Activated CD8-positive, alpha-beta memory T cell treated with anti-CD3 and anti-CD28 coated beads, Interleukin-2, amount 10 ng/mL, durations not matched to agents 7 days and 5 days (primary cell): ENCODE data around the gene LRBA. TPM values are rescaled to one million over a fixed set of nuclear protein-coding genes. Genes with fewer than 3 reads are reported as not detected.

Experiments used
- ATAC-seq: fragments of 150-1000 bp; cut with Tn5 transposase; one replicate; pipeline ENCODE4 v1.10.0; 2021; ENCODE audit warnings: moderate library complexity
- CTCF ChIA-PET: fragments of 350-600 bp; sonication (Branson Sonifier 250); formaldehyde crosslinking; loops from one replicate; lab custom pipeline; 2021; ENCODE audit warnings: antibody characterized with exemption; lab: Charles Lee
- DNase-seq: peaks from one replicate; pipeline ENCODE4 v3.0.0-alpha.2; 2020
- H3K27ac Mint-ChIP-seq: one replicate; pipeline ENCODE4 v1.8.0; 2021; ENCODE audit warnings: mild to moderate bottlenecking, mixed read lengths
- H3K27me3 Mint-ChIP-seq: one replicate; pipeline ENCODE4 v1.8.0; 2021; ENCODE audit warnings: mixed read lengths
- H3K36me3 Mint-ChIP-seq: one replicate; pipeline ENCODE4 v1.8.0; 2021; ENCODE audit warnings: mild to moderate bottlenecking, mixed read lengths
- H3K4me1 Mint-ChIP-seq: one replicate; pipeline ENCODE4 v1.8.0; 2021; ENCODE audit warnings: mixed read lengths
- H3K4me3 Mint-ChIP-seq: one replicate; pipeline ENCODE4 v1.8.0; 2021; ENCODE audit warnings: mild to moderate bottlenecking, moderate library complexity, mixed read lengths
- H3K9me3 Mint-ChIP-seq: one replicate; pipeline ENCODE4 v1.8.0; 2022; ENCODE audit warnings: low read depth, mixed read lengths
- total RNA-seq, 2 experiments: library from RNA; stranded (reverse); gene quantifications; one replicate each; pipeline ENCODE4 v1.2.3, GENCODE V29; 2021

LRBA gene
- total RNA-seq, 2 experiments from 2014 or later: 59.2 to 60.2 TPM

- no peaks in the 10 kb centered on the region for H3K9me3 Mint-ChIP-seq
- ATAC-seq: no peak
- no peaks in the 10 kb centered on the region for H3K36me3 Mint-ChIP-seq
- no peaks in the 10 kb centered on the region for H3K4me1 Mint-ChIP-seq
- H3K27me3 Mint-ChIP-seq: no peaks in the 10 kb centered on the region
- DNase-seq: no peak
- CTCF ChIA-PET: no interaction called here
- no peak overlapping the region for H3K4me3 Mint-ChIP-seq
- no peak overlapping the region for H3K27ac Mint-ChIP-seq
These were observed 761.0 kb downstream of the LRBA start for GRCh38 chr4:150253965-150254630.

DNA sequence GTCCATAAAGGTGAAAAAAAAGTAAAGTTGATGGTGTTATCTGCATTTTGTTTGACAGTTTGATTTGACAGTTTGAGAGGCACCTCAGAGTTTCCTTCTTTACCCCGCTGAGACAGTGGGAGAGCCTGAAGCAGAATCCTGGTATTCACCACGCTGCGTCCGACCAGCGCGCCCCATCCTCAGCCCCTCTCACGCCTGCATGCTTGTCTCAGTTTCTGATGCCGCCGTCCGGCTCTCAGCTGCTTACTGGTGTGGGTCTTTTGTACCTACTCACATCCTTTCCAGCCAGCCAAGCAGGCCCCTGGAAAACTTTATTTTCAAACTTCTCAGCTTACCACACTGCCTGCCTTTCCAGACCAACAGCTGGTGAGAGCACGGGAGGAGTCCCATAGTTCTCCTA, 761.7 kb downstream of the LRBA start:
- Mint-ChIP-seq H3K9me3 (no peaks in the 10 kb centered on the region), H3K36me3 (no peaks in the 10 kb centered on the region), H3K4me3 (no peak overlapping the region), H3K27me3 (no peaks in the 10 kb centered on the region), H3K27ac (no peak overlapping the region), H3K4me1 (no peaks in the 10 kb centered on the region)
- no peak for DNase-seq
- no peak for ATAC-seq
- CTCF ChIA-PET: no interaction called here

DNA sequence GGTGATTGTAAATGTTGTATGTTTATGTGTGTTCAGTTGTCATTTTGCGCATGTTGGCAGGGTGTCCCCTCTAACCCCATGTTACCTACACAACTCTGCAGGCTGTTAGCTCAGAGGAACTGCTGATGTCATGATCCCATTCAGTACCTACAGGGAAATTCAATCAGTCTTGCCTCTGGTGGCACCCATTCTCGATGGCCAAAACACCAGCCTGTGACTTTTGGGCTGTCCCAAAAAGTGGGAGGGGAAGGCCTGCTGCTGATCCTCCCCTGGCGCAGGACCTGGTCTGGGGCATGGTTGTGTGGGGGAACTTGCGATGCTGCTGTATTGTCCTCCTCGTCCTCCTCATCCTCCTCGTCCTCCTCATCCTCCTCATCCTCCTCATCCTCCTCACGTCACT, 762.3 kb downstream of the LRBA start:
- no peak overlapping the region for H3K27ac Mint-ChIP-seq
- no peak for DNase-seq

DNA sequence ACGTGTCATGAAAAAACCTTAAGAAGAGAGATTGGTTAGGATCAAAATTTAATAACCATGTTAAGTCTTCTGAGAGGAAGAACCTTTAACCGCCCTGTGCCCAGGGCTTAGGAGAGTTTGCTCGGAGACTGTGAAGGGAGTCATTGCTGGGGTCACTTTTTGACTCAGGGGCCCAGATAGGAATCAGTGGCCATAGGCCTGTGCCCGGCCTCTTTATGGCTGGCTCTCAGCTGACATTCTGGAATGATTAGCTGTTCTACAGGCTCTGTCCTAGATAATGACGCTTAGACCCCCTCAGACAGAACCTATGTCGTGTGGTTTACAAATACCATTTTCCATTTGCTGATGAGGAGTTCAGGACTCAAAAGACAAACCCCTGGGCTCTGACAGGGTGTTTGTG, 762.8 kb downstream of the LRBA start:
- Mint-ChIP-seq H3K4me1 (no peaks in the 10 kb centered on the region), H3K9me3 (no peaks in the 10 kb centered on the region), H3K4me3 (no peak overlapping the region), H3K27me3 (no peaks in the 10 kb centered on the region), H3K36me3 (no peaks in the 10 kb centered on the region), H3K27ac (no peak overlapping the region)
- DNase-seq (no peak), ATAC-seq (no peak)
- CTCF ChIA-PET: no interaction called here

More for the DNA sequence above, 762.3 kb downstream of the LRBA start:
- CTCF ChIA-PET: no interaction called here
- no peak overlapping the region for H3K4me3 Mint-ChIP-seq
- no peaks in the 10 kb centered on the region for H3K9me3 Mint-ChIP-seq
- ATAC-seq: no peak
- H3K27me3 Mint-ChIP-seq: no peaks in the 10 kb centered on the region
- H3K36me3 Mint-ChIP-seq: no peaks in the 10 kb centered on the region
- H3K4me1 Mint-ChIP-seq: no peaks in the 10 kb centered on the region

DNA sequence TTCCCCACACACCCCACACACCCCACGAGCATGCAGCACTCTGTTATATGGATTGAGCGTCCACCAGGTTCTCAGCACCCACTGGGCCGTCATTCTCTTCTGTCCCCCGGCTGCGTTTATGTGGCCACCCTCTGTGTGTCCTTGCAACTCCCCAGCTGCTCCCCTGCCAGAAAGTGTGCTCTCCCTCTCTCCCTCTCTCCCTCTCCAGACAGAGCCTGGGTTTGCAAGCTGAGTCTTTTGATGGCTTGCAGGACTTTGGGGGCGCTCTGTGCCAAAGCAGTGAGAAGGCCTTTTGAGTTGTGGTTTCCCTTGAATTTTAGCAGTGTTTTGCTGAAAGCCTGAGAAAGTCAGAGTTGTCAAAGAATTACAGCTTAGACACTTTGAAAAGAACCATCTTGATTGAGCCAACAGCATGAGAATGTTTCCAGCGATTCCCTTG, 763.3 kb downstream of the LRBA start:
- Mint-ChIP-seq H3K27ac (no peak overlapping the region), H3K9me3 (no peaks in the 10 kb centered on the region), H3K4me1 (no peaks in the 10 kb centered on the region), H3K36me3 (no peaks in the 10 kb centered on the region), H3K4me3 (no peak overlapping the region), H3K27me3 (peaks cover 3% of the 10 kb centered on the region)
- ATAC-seq: no peak
- no peak for DNase-seq
- CTCF ChIA-PET: no interaction called here

- Mint-ChIP-seq H3K36me3 (no peaks in the 10 kb centered on the region), H3K27ac (no peak overlapping the region), H3K4me1 (no peaks in the 10 kb centered on the region), H3K4me3 (no peak overlapping the region), H3K27me3 (peaks cover 3% of the 10 kb centered on the region), H3K9me3 (no peaks in the 10 kb centered on the region)
- DNase-seq (no peak), ATAC-seq (no peak)
- CTCF ChIA-PET: no interaction called here
These were observed 764.0 kb downstream of the LRBA start for GRCh38 chr4:150250998-150251651.

GRCh38 chr4:150250293-150250997, 764.6 kb downstream of the LRBA start:
- H3K27me3 Mint-ChIP-seq: peaks cover 3% of the 10 kb centered on the region
- H3K36me3 Mint-ChIP-seq: no peaks in the 10 kb centered on the region
- no peak for DNase-seq
- ATAC-seq: peak; percentile 20
- no peaks in the 10 kb centered on the region for H3K9me3 Mint-ChIP-seq
- H3K4me1 Mint-ChIP-seq: no peaks in the 10 kb centered on the region
- CTCF ChIA-PET: no interaction called here
- H3K4me3 Mint-ChIP-seq: no peak overlapping the region
- H3K27ac Mint-ChIP-seq: no peak overlapping the region

- H3K27ac Mint-ChIP-seq: no peak overlapping the region
- no peaks in the 10 kb centered on the region for H3K9me3 Mint-ChIP-seq
- DNase-seq (no peak), ATAC-seq (no peak)
- peaks cover 6% of the 10 kb centered on the region for H3K27me3 Mint-ChIP-seq
- H3K4me1 Mint-ChIP-seq: no peaks in the 10 kb centered on the region
- H3K4me3 Mint-ChIP-seq: no peak overlapping the region
- CTCF ChIA-PET: no interaction called here
- no peaks in the 10 kb centered on the region for H3K36me3 Mint-ChIP-seq
These were observed 766.9 kb downstream of the LRBA start for GRCh38 chr4:150248181-150248580.

GRCh38 chr4:150247184-150247583, 767.9 kb downstream of the LRBA start:
- ATAC-seq (no peak), DNase-seq (no peak)
- Mint-ChIP-seq H3K4me1 (no peaks in the 10 kb centered on the region), H3K27ac (no peak overlapping the region), H3K36me3 (no peaks in the 10 kb centered on the region), H3K27me3 (peaks cover 7% of the 10 kb centered on the region), H3K9me3 (no peaks in the 10 kb centered on the region), H3K4me3 (no peak overlapping the region)
- CTCF ChIA-PET: no interaction called here

DNA sequence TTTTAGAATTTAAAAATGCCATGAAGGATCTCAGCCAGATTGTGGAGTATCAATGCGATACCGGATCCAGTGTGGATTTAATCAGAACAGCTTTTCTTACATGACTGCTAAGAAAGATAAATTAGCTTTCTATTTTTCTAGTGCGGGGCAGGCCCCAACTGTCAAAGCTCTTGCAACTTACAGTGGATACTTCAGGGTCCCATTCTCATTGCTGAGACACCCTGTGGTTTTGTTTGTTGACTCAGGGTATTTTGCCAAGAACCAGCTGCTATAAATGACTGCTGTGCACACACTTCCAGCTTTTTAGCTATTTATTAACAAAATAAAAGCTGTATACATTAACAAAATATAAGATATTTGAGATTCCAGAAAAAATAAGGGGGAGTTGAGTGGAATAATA, 770.5 kb downstream of the LRBA start:
- ATAC-seq (no peak), DNase-seq (no peak)
- Mint-ChIP-seq H3K4me3 (no peak overlapping the region), H3K9me3 (no peaks in the 10 kb centered on the region), H3K36me3 (no peaks in the 10 kb centered on the region), H3K4me1 (no peaks in the 10 kb centered on the region), H3K27ac (no peak overlapping the region), H3K27me3 (peaks cover 10% of the 10 kb centered on the region)
- CTCF ChIA-PET: interaction anchor here (1.2 kb wide), 1 partner anchor 622 kb away, joined by 3 read pairs; no protein-coding TSS in a partner anchor

GRCh38 chr4:150243932-150244331, 771.2 kb downstream of the LRBA start:
- peaks cover 10% of the 10 kb centered on the region for H3K27me3 Mint-ChIP-seq

GRCh38 chr4:150242820-150243458, 772.1 kb downstream of the LRBA start:
- peaks cover 10% of the 10 kb centered on the region for H3K27me3 Mint-ChIP-seq
- H3K27ac Mint-ChIP-seq: no peak overlapping the region

More at GRCh38 chr4:150243932-150244331, 771.2 kb downstream of the LRBA start:
- DNase-seq (no peak), ATAC-seq (no peak)
- Mint-ChIP-seq H3K27ac (no peak overlapping the region), H3K36me3 (no peaks in the 10 kb centered on the region), H3K4me1 (no peaks in the 10 kb centered on the region), H3K9me3 (no peaks in the 10 kb centered on the region), H3K4me3 (no peak overlapping the region)
- CTCF ChIA-PET: interaction anchor here (1.2 to 1.7 kb wide), 3 partner anchors 261 to 623 kb away, joined by 3 to 7 read pairs (median 5); no protein-coding TSS in a partner anchor

DNA sequence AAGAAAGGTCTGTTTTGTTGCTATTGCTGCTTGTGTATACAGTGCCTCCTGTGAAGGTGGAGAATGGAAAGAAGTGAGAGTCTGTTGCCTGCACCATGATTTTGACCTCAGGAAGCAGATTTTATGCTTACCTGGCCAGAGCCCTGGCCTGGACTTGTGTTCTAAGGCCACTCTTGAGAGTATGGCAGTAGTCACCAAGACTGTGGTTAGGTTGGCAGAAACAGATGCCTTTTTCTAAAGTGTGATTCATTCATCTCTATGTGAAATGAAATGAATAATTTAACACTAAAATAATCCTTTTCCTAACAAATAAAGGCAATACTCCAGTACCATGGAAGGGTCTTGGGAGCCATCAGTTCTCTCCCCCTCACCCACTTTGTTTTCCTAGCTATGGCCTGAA, 775.1 kb downstream of the LRBA start:
- ATAC-seq: no peak
- H3K27me3 Mint-ChIP-seq: peaks cover 17% of the 10 kb centered on the region
- H3K27ac Mint-ChIP-seq: no peak overlapping the region
- no peaks in the 10 kb centered on the region for H3K4me1 Mint-ChIP-seq
- DNase-seq: no peak
- CTCF ChIA-PET: no interaction called here
- no peak overlapping the region for H3K4me3 Mint-ChIP-seq
- H3K9me3 Mint-ChIP-seq: no peaks in the 10 kb centered on the region
- H3K36me3 Mint-ChIP-seq: no peaks in the 10 kb centered on the region

More at GRCh38 chr4:150242820-150243458, 772.1 kb downstream of the LRBA start:
- no peaks in the 10 kb centered on the region for H3K4me1 Mint-ChIP-seq
- peak; percentile 12 for ATAC-seq
- no peaks in the 10 kb centered on the region for H3K9me3 Mint-ChIP-seq
- DNase-seq: no peak
- no peaks in the 10 kb centered on the region for H3K36me3 Mint-ChIP-seq
- CTCF ChIA-PET: interaction anchor here (0.7 to 1.7 kb wide), 9 partner anchors 20 to 624 kb away, joined by 3 to 7 read pairs (median 3); no protein-coding TSS in a partner anchor
- H3K4me3 Mint-ChIP-seq: no peak overlapping the region
